B cell (primary cell): ENCODE measurements around the gene PREX1. TPM values are rescaled to one million over a fixed set of nuclear protein-coding genes. Genes with fewer than 3 reads are reported as not detected.

Experiments used
- ATAC-seq: fragments of 200-7000 bp; cut with Tn5 transposase; one replicate; pipeline ENCODE4 v1.10.0; 2021; ENCODE audit warnings: low read depth, mild to moderate bottlenecking, moderate number of reproducible peaks, moderate library complexity
- CTCF ChIA-PET: fragments of 350-600 bp; sonication (Branson Sonifier 250); formaldehyde crosslinking; loops from one replicate; lab custom pipeline; 2021; ENCODE audit warnings: antibody characterized with exemption, inconsistent platforms; lab: Charles Lee
- POLR2A ChIA-PET: fragments of 350-600 bp; sonication (Branson Sonifier 250); formaldehyde crosslinking; loops from one replicate; lab custom pipeline; 2021; ENCODE audit warnings: antibody characterized with exemption; lab: Charles Lee
- DNase-seq: peaks from one replicate; pipeline ENCODE4 v3.0.0; 2013
- H2AFZ ChIP-seq: 2 replicates; pipeline ENCODE4 v1.6.1; 2012; ENCODE audit warnings: mild to moderate bottlenecking, low read depth, low read length; ENCODE audit not compliant: insufficient read depth, poor library complexity, severe bottlenecking
- H3K27ac ChIP-seq, 2 donors: 1 replicate in 1 of 2; 2 replicates in 1 of 2; pipeline ENCODE4 v1.5.1; 2012 to 2013; ENCODE audit warnings: low read length in 2 of 2, mild to moderate bottlenecking in 2 of 2, moderate library complexity in 1 of 2
- H3K27me3 ChIP-seq, 4 experiments: fragments of 200-600 bp in 1 of 4; sonication (generic) in 1 of 4; replicated peaks in 1 of 4; 1 replicate in 2 of 4; 2 replicates in 2 of 4; pipeline versions ENCODE4 v1.6.1 to v1.7.0; 2013 to 2016; ENCODE audit warnings: low read length in 3 of 4, mild to moderate bottlenecking in 2 of 4, mixed read lengths in 1 of 4, moderate library complexity in 1 of 4; ENCODE audit not compliant: insufficient read depth in 4 of 4, control insufficient read depth in 3 of 4; ENCODE audit errors: control extremely low read depth in 1 of 4
- H3K36me3 ChIP-seq, 2 experiments: replicated peaks in 1 of 2; 1 replicate in 1 of 2; 2 replicates in 1 of 2; pipeline versions ENCODE4 v1.6.1 to v1.7.1; 2013; ENCODE audit warnings: low read length in 1 of 2; ENCODE audit not compliant: insufficient read depth in 2 of 2, control insufficient read depth in 1 of 2; ENCODE audit errors: control extremely low read depth in 1 of 2, extremely low read depth in 1 of 2
- H3K4me1 ChIP-seq, 2 donors: fragments of 200-600 bp in 1 of 2; sonication (generic) in 1 of 2; 1 replicate in 1 of 2; 2 replicates in 1 of 2; pipeline versions ENCODE4 v1.5.1 to v1.6.1; 2013 to 2017; ENCODE audit warnings: low read length in 2 of 2; ENCODE audit not compliant: control insufficient read depth in 2 of 2, insufficient read depth in 2 of 2
- H3K4me2 ChIP-seq: replicated peaks from 2 replicates; pipeline ENCODE3; 2012; ENCODE audit warnings: mild to moderate bottlenecking, low read depth, low read length; ENCODE audit not compliant: poor library complexity, severe bottlenecking
- H3K4me3 ChIP-seq, 5 experiments: fragments of 200-600 bp in 1 of 5; sonication (generic) in 1 of 5; 1 replicate in 3 of 5; 2 replicates in 2 of 5; pipeline versions ENCODE4 v1.5.1 to v1.7.0; 2011 to 2016; ENCODE audit warnings: low read length in 4 of 5, mild to moderate bottlenecking in 4 of 5, low read depth in 2 of 5, control low read depth in 1 of 5, moderate library complexity in 1 of 5; ENCODE audit not compliant: insufficient read depth in 1 of 5; ENCODE audit errors: control extremely low read depth in 1 of 5, extremely low read depth in 1 of 5
- H3K79me2 ChIP-seq: fragments of 200-600 bp; sonication (generic); one replicate; pipeline ENCODE4 v1.6.0; 2016; ENCODE audit warnings: low read length; ENCODE audit not compliant: control insufficient read depth, insufficient read depth
- H3K9ac ChIP-seq: fragments of 200-600 bp; sonication (generic); 2 replicates; pipeline ENCODE4 v1.6.1; 2017; ENCODE audit warnings: mild to moderate bottlenecking, low read length, moderate library complexity
- H3K9me3 ChIP-seq, 3 donors: one replicate each; pipeline versions ENCODE4 v1.6.1 to v1.7.1; 2013; ENCODE audit warnings: low read length in 2 of 3; ENCODE audit not compliant: control insufficient read depth in 2 of 3, insufficient read depth in 1 of 3; ENCODE audit errors: control extremely low read depth in 1 of 3
- H4K20me1 ChIP-seq: 2 replicates; pipeline ENCODE4 v1.6.0; 2012; ENCODE audit warnings: mild to moderate bottlenecking, low read length; ENCODE audit not compliant: insufficient read depth, control insufficient read depth, poor library complexity, severe bottlenecking
- H3K27ac Mint-ChIP-seq: one replicate; pipeline ENCODE4 v1.8.0; 2021; ENCODE audit warnings: mixed read lengths
- H3K27me3 Mint-ChIP-seq: one replicate; pipeline ENCODE4 v1.8.0; 2021; ENCODE audit warnings: mixed read lengths
- H3K4me1 Mint-ChIP-seq: one replicate; pipeline ENCODE4 v1.8.0; 2021; ENCODE audit warnings: mixed read lengths
- H3K4me3 Mint-ChIP-seq: one replicate; pipeline ENCODE4 v1.8.0; 2021; ENCODE audit warnings: mixed read lengths
- H3K9me3 Mint-ChIP-seq: one replicate; pipeline ENCODE4 v1.8.0; 2022; ENCODE audit warnings: mixed read lengths; ENCODE audit not compliant: insufficient read depth
- CTCF ChIP-seq: fragments of 200-600 bp; IDR thresholded peaks from one replicate; pipeline ENCODE4 v1.8.0; 2022; ENCODE audit warnings: antibody characterized with exemption, mild to moderate bottlenecking
- EZH2 ChIP-seq: IDR thresholded peaks from 2 replicates; pipeline ENCODE4 v1.6.1; 2012; ENCODE audit warnings: borderline replicate concordance, low read depth, mild to moderate bottlenecking, moderate library complexity, low read length; ENCODE audit not compliant: insufficient read depth, poor library complexity, severe bottlenecking
- WGBS: methylation state at CpG from one replicate; pipeline ENCODE4 v1.1.5; 2013; ENCODE audit warnings: missing lambda C conversion rate; ENCODE audit not compliant: insufficient coverage; 5-methylcytosine and 5-hydroxymethylcytosine counted together
- intact Hi-C: fragments of 100-400 bp; cut with micrococcal nuclease; formaldehyde crosslinking; loops from one replicate; pipeline ENCODE4 v1.10.0; 2022
- polyA plus RNA-seq: library from polyadenylated mRNA; depleted of rRNA; stranded (reverse); fragments of >200 nt; gene quantifications from 2 replicates; pipeline ENCODE4 v1.2.3, GENCODE V29; 2012
- total RNA-seq, 2 donors: library from RNA; stranded (reverse); fragments of 120-200 nt in 1 of 2; gene quantifications; 1 replicate in 1 of 2; 2 replicates in 1 of 2; pipeline versions ENCODE4 v1.2.3 to v1.2.4, GENCODE V29; 2013 to 2022

PREX1 gene
- total and polyA plus RNA-seq, 2 donors (not counting 1 experiment from before 2014, with no cell fraction given) = 79.1 to 99.4 TPM

- no peak for TF ChIP-seq EZH2
- no peak for TF ChIP-seq CTCF
- H3K9me3 ChIP-seq = no peaks in the 10 kb centered on the region
- 98% methylated on average over 10 of the region's 12 CpGs for WGBS
Measured at GRCh38 chr20:48632825-48633619, 194.8 kb downstream of the PREX1 start.

GRCh38 chr20:48632017-48632824 is 195.6 kb downstream of the PREX1 start:
- Mint-ChIP-seq H3K27me3 (no peaks in the 10 kb centered on the region), H3K9me3 (no peaks in the 10 kb centered on the region), H3K27ac (no peak overlapping the region), H3K4me3 (no peak overlapping the region), H3K4me1 (no peaks in the 10 kb centered on the region)
- H3K9ac ChIP-seq = no peak overlapping the region
- intact Hi-C loops = no loop called here
- no peaks in the 10 kb centered on the region for H3K4me1 ChIP-seq
- TF ChIP-seq CTCF (no peak), EZH2 (no peak)
- peaks cover 27% of the 10 kb centered on the region for H4K20me1 ChIP-seq
- H3K27ac ChIP-seq = no peak overlapping the region
- peaks cover 0 to 94% of the 10 kb centered on the region in 2 experiments for H3K36me3 ChIP-seq
- ATAC-seq (no peak), DNase-seq (no peak)
- no peak overlapping the region for H3K4me2 ChIP-seq
- CTCF ChIA-PET = no interaction called here
- no peaks in the 10 kb centered on the region for H3K9me3 ChIP-seq
- WGBS = 98% methylated on average over 28 of the region's 29 CpGs
- no peak overlapping the region for H3K4me3 ChIP-seq
- no peaks in the 10 kb centered on the region for H3K27me3 ChIP-seq
- no peak overlapping the region for H2AFZ ChIP-seq
- POLR2A ChIA-PET = no interaction called here
- H3K79me2 ChIP-seq = no peaks in the 10 kb centered on the region

More at GRCh38 chr20:48632825-48633619, 194.8 kb downstream of the PREX1 start:
- intact Hi-C loops = no loop called here
- Histone ChIP-seq H2AFZ (no peak overlapping the region), H3K9ac (no peak overlapping the region), H3K27ac (no peak overlapping the region), H3K36me3 (peaks cover 0 to 97% of the 10 kb centered on the region in 2 experiments), H3K79me2 (no peaks in the 10 kb centered on the region), H3K4me2 (no peak overlapping the region), H4K20me1 (peaks cover 27% of the 10 kb centered on the region), H3K4me3 (no peak overlapping the region), H3K27me3 (no peaks in the 10 kb centered on the region), H3K4me1 (no peaks in the 10 kb centered on the region)
- Mint-ChIP-seq H3K27me3 (no peaks in the 10 kb centered on the region), H3K4me1 (no peaks in the 10 kb centered on the region), H3K27ac (no peak overlapping the region), H3K4me3 (no peak overlapping the region), H3K9me3 (no peaks in the 10 kb centered on the region)
- no peak for ATAC-seq
- CTCF ChIA-PET = no interaction called here
- POLR2A ChIA-PET = no interaction called here
- no peak for DNase-seq
